ENCODE results near the gene ABLIM2.

Gene ABLIM2

DNA sequence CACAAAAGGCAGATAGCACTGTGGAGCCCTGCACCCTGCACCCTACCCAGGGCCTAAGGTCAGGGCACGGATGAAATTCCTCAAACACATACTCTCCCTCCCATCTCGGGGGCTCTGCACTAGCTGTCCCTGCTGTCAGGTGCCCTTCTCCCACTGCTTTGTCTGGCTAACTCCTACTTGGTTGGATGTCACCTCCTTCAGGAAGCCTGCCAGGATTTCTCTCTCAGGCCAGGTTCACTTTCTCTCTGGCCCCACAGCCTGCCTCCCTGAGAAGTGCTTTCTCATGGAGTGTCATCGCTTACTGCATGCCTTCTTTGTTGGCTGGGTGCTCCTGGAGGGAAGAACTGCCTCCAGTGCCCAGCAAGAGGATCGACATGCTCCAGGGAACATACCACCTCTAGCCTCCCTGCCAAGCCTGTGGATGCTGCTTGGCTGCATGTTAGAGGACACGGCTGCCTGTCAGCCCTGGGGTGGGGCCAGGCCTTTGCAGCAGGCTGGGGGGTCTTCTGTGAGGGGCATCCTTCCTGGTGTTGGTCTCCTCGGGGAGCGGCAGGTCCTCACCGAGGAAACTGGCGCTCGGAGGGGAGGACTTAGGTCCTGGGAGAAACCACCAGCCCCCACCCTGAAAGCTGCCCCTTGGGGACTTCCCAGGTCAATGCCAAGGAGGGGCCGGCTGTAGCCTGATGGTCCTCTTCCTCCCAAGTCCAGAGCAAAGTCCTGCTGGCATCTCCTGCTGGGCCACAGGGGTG lies 15.0 kb downstream of the ABLIM2 start:
- Histone ChIP-seq H3K27ac (ENCODE audit: low read length) (no peak overlapping the region), H3K79me2 (ENCODE audit: low read length) (no peaks in the 10 kb centered on the region), H2AFZ (ENCODE audit: low read length) (no peak overlapping the region), H3K9ac (ENCODE audit: low read length) (no peak overlapping the region), H4K20me1 (ENCODE audit: insufficient read depth, low read length) (no peaks in the 10 kb centered on the region), H3K9me3 (replicated peaks; ENCODE audit: insufficient read depth, low read length) (no peaks in the 10 kb centered on the region), H3K4me3 (ENCODE audit: low read length) (no peak overlapping the region), H3F3A (ENCODE audit: insufficient read depth, low read length) (no peaks in the 10 kb centered on the region), H3K4me1 (ENCODE audit: low read length) (no peaks in the 10 kb centered on the region), H3K36me3 (replicated peaks; ENCODE audit: insufficient read depth, low read length) (no peaks in the 10 kb centered on the region), H3K9me2 (replicated peaks; ENCODE audit: insufficient read depth, low read length) (no peaks in the 10 kb centered on the region), H3K4me2 (ENCODE audit: low read depth, low read length) (no peak overlapping the region), H3K27me3 (replicated peaks; ENCODE audit: insufficient read depth, low read length) (peaks cover 98% of the 10 kb centered on the region)
- TF ChIP-seq EZH2phosphoT487 (IDR thresholded peaks at IDR 0.05; ENCODE audit: low read length) (no peak), EZH2 (optimal IDR thresholded peaks at IDR 0.05; ENCODE audit: low read depth, low read length) (no peak)
- TF ChIP-seq, protein P1, sequence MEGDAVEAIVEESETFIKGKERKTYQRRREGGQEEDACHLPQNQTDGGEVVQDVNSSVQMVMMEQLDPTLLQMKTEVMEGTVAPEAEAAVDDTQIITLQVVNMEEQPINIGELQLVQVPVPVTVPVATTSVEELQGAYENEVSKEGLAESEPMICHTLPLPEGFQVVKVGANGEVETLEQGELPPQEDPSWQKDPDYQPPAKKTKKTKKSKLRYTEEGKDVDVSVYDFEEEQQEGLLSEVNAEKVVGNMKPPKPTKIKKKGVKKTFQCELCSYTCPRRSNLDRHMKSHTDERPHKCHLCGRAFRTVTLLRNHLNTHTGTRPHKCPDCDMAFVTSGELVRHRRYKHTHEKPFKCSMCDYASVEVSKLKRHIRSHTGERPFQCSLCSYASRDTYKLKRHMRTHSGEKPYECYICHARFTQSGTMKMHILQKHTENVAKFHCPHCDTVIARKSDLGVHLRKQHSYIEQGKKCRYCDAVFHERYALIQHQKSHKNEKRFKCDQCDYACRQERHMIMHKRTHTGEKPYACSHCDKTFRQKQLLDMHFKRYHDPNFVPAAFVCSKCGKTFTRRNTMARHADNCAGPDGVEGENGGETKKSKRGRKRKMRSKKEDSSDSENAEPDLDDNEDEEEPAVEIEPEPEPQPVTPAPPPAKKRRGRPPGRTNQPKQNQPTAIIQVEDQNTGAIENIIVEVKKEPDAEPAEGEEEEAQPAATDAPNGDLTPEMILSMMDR (IDR thresholded peaks at IDR 0.05; ENCODE audit: low read length), result no peak
- no peak for DNase-seq

DNA sequence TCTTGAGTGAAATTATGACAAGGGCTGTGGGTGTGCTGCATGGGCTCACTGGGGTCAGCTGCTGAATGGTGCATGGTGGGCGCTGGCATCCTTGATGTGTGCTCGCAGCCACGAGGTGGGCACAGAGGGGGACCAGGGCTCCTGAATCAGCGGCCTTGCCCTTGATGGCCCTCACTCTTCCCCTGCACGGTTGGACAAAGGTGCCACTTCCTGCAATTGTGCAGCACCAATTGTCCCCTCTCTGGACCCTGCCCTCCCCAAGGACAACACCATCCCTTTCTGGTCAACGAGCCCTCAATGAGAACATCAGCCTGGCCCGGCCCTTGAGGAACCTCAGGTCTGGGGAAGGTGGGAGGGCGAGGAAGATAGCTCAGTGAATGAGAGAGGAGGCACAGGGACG lies 16.1 kb downstream of the ABLIM2 start:
- no peak for DNase-seq
- H3K9me3 ChIP-seq (replicated peaks; ENCODE audit: insufficient read depth, low read length), result no peaks in the 10 kb centered on the region

GRCh38 chr4:8141935-8142334 lies 16.7 kb downstream of the ABLIM2 start:
- H3K9ac ChIP-seq (ENCODE audit: low read length), result no peak overlapping the region
- H3K4me1 ChIP-seq (ENCODE audit: low read length), result no peaks in the 10 kb centered on the region
- H3K4me2 ChIP-seq (ENCODE audit: low read depth, low read length), result no peak overlapping the region
- H2AFZ ChIP-seq (ENCODE audit: low read length), result no peak overlapping the region
- TF ChIP-seq, protein P1 (IDR thresholded peaks at IDR 0.05; ENCODE audit: low read length), result no peak
- TF ChIP-seq EZH2 (optimal IDR thresholded peaks at IDR 0.05; ENCODE audit: low read depth, low read length) (no peak), EZH2phosphoT487 (IDR thresholded peaks at IDR 0.05; ENCODE audit: low read length) (no peak)
- H3K79me2 ChIP-seq (ENCODE audit: low read length), result no peaks in the 10 kb centered on the region
- H3K36me3 ChIP-seq (replicated peaks; ENCODE audit: insufficient read depth, low read length), result no peaks in the 10 kb centered on the region
- no peak overlapping the region for H3K27ac ChIP-seq (ENCODE audit: low read length)
- H3K9me2 ChIP-seq (replicated peaks; ENCODE audit: insufficient read depth, low read length), result no peaks in the 10 kb centered on the region
- no peaks in the 10 kb centered on the region for H4K20me1 ChIP-seq (ENCODE audit: insufficient read depth, low read length)
- H3K4me3 ChIP-seq (ENCODE audit: low read length), result no peak overlapping the region
- DNase-seq, result no peak
- no peaks in the 10 kb centered on the region for H3F3A ChIP-seq (ENCODE audit: insufficient read depth, low read length)
- H3K9me3 ChIP-seq (replicated peaks; ENCODE audit: insufficient read depth, low read length), result no peaks in the 10 kb centered on the region
- peaks cover 97% of the 10 kb centered on the region for H3K27me3 ChIP-seq (replicated peaks; ENCODE audit: insufficient read depth, low read length)

More for the DNA sequence above, 16.1 kb downstream of the ABLIM2 start:
- no peak overlapping the region for H3K9ac ChIP-seq (ENCODE audit: low read length)
- H2AFZ ChIP-seq (ENCODE audit: low read length), result no peak overlapping the region
- H3K27ac ChIP-seq (ENCODE audit: low read length), result no peak overlapping the region
- H3K4me1 ChIP-seq (ENCODE audit: low read length), result no peaks in the 10 kb centered on the region
- peaks cover 97% of the 10 kb centered on the region for H3K27me3 ChIP-seq (replicated peaks; ENCODE audit: insufficient read depth, low read length)
- TF ChIP-seq EZH2 (optimal IDR thresholded peaks at IDR 0.05; ENCODE audit: low read depth, low read length) (no peak), EZH2phosphoT487 (IDR thresholded peaks at IDR 0.05; ENCODE audit: low read length) (no peak)
- TF ChIP-seq, protein P1 (IDR thresholded peaks at IDR 0.05; ENCODE audit: low read length), result no peak
- no peak overlapping the region for H3K4me3 ChIP-seq (ENCODE audit: low read length)
- no peaks in the 10 kb centered on the region for H3K36me3 ChIP-seq (replicated peaks; ENCODE audit: insufficient read depth, low read length)
- no peaks in the 10 kb centered on the region for H3F3A ChIP-seq (ENCODE audit: insufficient read depth, low read length)
- H3K9me2 ChIP-seq (replicated peaks; ENCODE audit: insufficient read depth, low read length), result no peaks in the 10 kb centered on the region
- no peak overlapping the region for H3K4me2 ChIP-seq (ENCODE audit: low read depth, low read length)
- no peaks in the 10 kb centered on the region for H4K20me1 ChIP-seq (ENCODE audit: insufficient read depth, low read length)
- no peaks in the 10 kb centered on the region for H3K79me2 ChIP-seq (ENCODE audit: low read length)
